HCT116 (cell line): ENCODE measurements around the gene ATP13A2. TPM values are rescaled to one million over a fixed set of nuclear protein-coding genes. Genes with fewer than 3 reads are reported as not detected.

Experiments
- ATAC-seq: fragments of 200-7000 bp; cut with Tn5 transposase; 2 replicates; pipeline ENCODE4 v1.9.1; 2020; ENCODE audit warnings: mild to moderate bottlenecking, moderate library complexity
- BruUV-seq: library from RNA; stranded (reverse); fragments of 400-500 nt; replicated peaks from 2 replicates; lab custom pipeline; 2021; lab: Mats Ljungman, UMichigan
- CTCF ChIA-PET: fragments of 300-600 bp; sonication (Branson Sonifier 250); formaldehyde crosslinking; loops from one replicate; lab custom pipeline; 2021; ENCODE audit warnings: antibody characterized with exemption; lab: Charles Lee
- POLR2A ChIA-PET: fragments of 300-600, 350-600 bp; sonication (Branson Sonifier 250); formaldehyde crosslinking; loops from one replicate; lab custom pipeline; 2021; ENCODE audit warnings: antibody characterized with exemption; lab: Charles Lee
- RAD21 ChIA-PET, 2 experiments: fragments of 300-600 bp; sonication (Branson Sonifier 250); formaldehyde crosslinking; loops; one replicate each; lab custom pipeline; 2023; ENCODE audit warnings: low total read pairs in 2 of 2; ENCODE audit not compliant: uncharacterized antibody in 2 of 2, unreplicated experiment in 2 of 2, low non-redundant PET in 1 of 2; lab: Charles Lee
- DNase-seq: peaks from one replicate; pipeline ENCODE4 v3.0.0-alpha.2; 2010; ENCODE audit warnings: low read depth, low spot score
- H2AFZ ChIP-seq: fragments of 200-600 bp; shearing (Covaris generic), sonication (generic); 2 replicates; pipeline ENCODE4 v1.6.1; 2017; ENCODE audit warnings: low read depth, mixed run types, mixed read lengths, antibody characterized with exemption, low read length; ENCODE audit not compliant: poor library complexity, severe bottlenecking
- H3K27ac ChIP-seq: 2 replicates; pipeline ENCODE4 v1.5.1; 2012; ENCODE audit warnings: low read depth, low read length
- H3K27me3 ChIP-seq: fragments of 200-600 bp; sonication (generic); 2 replicates; pipeline ENCODE4 v1.6.1; 2016; ENCODE audit warnings: mixed run types, low read length, mixed read lengths; ENCODE audit not compliant: insufficient read depth
- H3K36me3 ChIP-seq, 2 experiments: fragments of 200-500 bp in 1 of 2; fragments of 200-600 bp in 1 of 2; sonication (Bioruptor generic) in 1 of 2; sonication (generic) in 1 of 2; 2 replicates each; pipeline versions ENCODE4 v1.5.1 to v1.6.1; 2014 to 2016; ENCODE audit warnings: low read length in 2 of 2, inconsistent platforms in 1 of 2, mixed read lengths in 1 of 2, mixed run types in 1 of 2; ENCODE audit not compliant: insufficient read depth in 2 of 2, control insufficient read depth in 1 of 2
- H3K4me1 ChIP-seq, 2 experiments: fragments of 200-600 bp in 1 of 2; sonication (generic) in 1 of 2; 2 replicates each; pipeline versions ENCODE4 v1.5.1 to v1.6.1; 2012 to 2017; ENCODE audit warnings: low read length in 2 of 2, inconsistent platforms in 1 of 2, mild to moderate bottlenecking in 1 of 2, mixed read lengths in 1 of 2, mixed run types in 1 of 2, moderate library complexity in 1 of 2; ENCODE audit not compliant: insufficient read depth in 2 of 2, control insufficient read depth in 1 of 2
- H3K4me2 ChIP-seq: fragments of 200-600 bp; sonication (generic); 2 replicates; pipeline ENCODE4 v1.6.1; 2017; ENCODE audit warnings: mixed run types, low read length, mixed read lengths
- H3K4me3 ChIP-seq, 2 experiments: fragments of 200-600 bp in 1 of 2; sonication (generic) in 1 of 2; replicated peaks in 1 of 2; 2 replicates each; pipeline ENCODE4 v1.5.1; 2011 to 2016; ENCODE audit warnings: low read length in 2 of 2, control low read depth in 1 of 2, low read depth in 1 of 2, mild to moderate bottlenecking in 1 of 2, mixed read lengths in 1 of 2, mixed run types in 1 of 2
- H3K79me2 ChIP-seq: fragments of 200-600 bp; sonication (generic); 2 replicates; pipeline ENCODE4 v1.6.1; 2017; ENCODE audit warnings: mild to moderate bottlenecking, mixed run types, low read length, moderate library complexity, mixed read lengths; ENCODE audit not compliant: insufficient read depth
- H3K9ac ChIP-seq: fragments of 200-600 bp; sonication (generic); 2 replicates; pipeline ENCODE4 v1.6.1; 2016; ENCODE audit warnings: low read length, mixed read lengths
- H3K9me2 ChIP-seq: fragments of 200-600 bp; sonication (generic), shearing (Covaris generic); 2 replicates; pipeline ENCODE4 v1.6.1; 2017; ENCODE audit warnings: mixed run types, mild to moderate bottlenecking, moderate library complexity; ENCODE audit not compliant: insufficient read depth
- H3K9me3 ChIP-seq, 2 experiments: fragments of 200-500 bp in 1 of 2; fragments of 200-600 bp in 1 of 2; sonication (Bioruptor generic) in 1 of 2; sonication (generic) in 1 of 2; 2 replicates each; pipeline ENCODE4 v1.6.1; 2014 to 2017; ENCODE audit warnings: low read length in 2 of 2, mixed read lengths in 2 of 2, inconsistent platforms in 1 of 2, low read depth in 1 of 2, mild to moderate bottlenecking in 1 of 2, mixed run types in 1 of 2, moderate library complexity in 1 of 2; ENCODE audit not compliant: control insufficient read depth in 1 of 2, insufficient read depth in 1 of 2
- H4K20me1 ChIP-seq: fragments of 200-600 bp; sonication (generic), shearing (Covaris generic); 2 replicates; pipeline ENCODE4 v1.6.1; 2017; ENCODE audit warnings: mixed run types, mild to moderate bottlenecking, moderate library complexity; ENCODE audit not compliant: insufficient read depth
- CEBPB ChIP-seq: IDR thresholded peaks from 2 replicates; pipeline ENCODE4 v1.6.1; 2012; ENCODE audit warnings: low read depth
- EGR1 ChIP-seq: IDR thresholded peaks from 2 replicates; pipeline ENCODE4 v1.6.1; 2012; ENCODE audit warnings: low read depth
- EZH2phosphoT487 ChIP-seq: fragments of 200-600 bp; IDR thresholded peaks from 2 replicates; pipeline ENCODE4 v1.6.1; 2018; ENCODE audit warnings: antibody characterized with exemption, borderline replicate concordance
- FOSL1 ChIP-seq: IDR thresholded peaks from 2 replicates; pipeline ENCODE4 v1.6.1; 2012; ENCODE audit warnings: low read depth
- RAD21 ChIP-seq: IDR thresholded peaks from 2 replicates; pipeline ENCODE4 v1.6.1; 2012; ENCODE audit warnings: low read depth, mild to moderate bottlenecking
- SIN3A ChIP-seq: IDR thresholded peaks from 2 replicates; pipeline ENCODE4 v1.6.1; 2012; ENCODE audit warnings: low read depth
- YY1 ChIP-seq: IDR thresholded peaks from 2 replicates; pipeline ENCODE4 v1.6.1; 2011; ENCODE audit warnings: low read length, low read depth, moderate library complexity, mild to moderate bottlenecking; ENCODE audit not compliant: insufficient replicate concordance; ENCODE audit errors: extremely low read depth
- ZFX ChIP-seq: fragments of 450-650 bp; IDR thresholded peaks from 2 replicates; pipeline ENCODE4 v1.6.1; 2017
- ZNF274 ChIP-seq: fragments of 200-500 bp; sonication (Bioruptor generic); IDR thresholded peaks from 2 replicates; pipeline ENCODE4 v1.6.1; 2014; ENCODE audit warnings: mild to moderate bottlenecking, low read depth, low read length, inconsistent platforms
- intact Hi-C: fragments of 100-400 bp; cut with micrococcal nuclease; formaldehyde crosslinking; loops from 2 replicates; pipeline ENCODE4 v1.10.0; 2022
- total RNA-seq: library from RNA; stranded (reverse); gene quantifications from one replicate; pipeline ENCODE4 v1.2.1, GENCODE V29; 2021; ENCODE audit not compliant: unreplicated experiment
- TF ChIP-seq, protein P1 (sequence below): IDR thresholded peaks from 2 replicates; pipeline ENCODE4 v1.6.1; 2012
- TF ChIP-seq, protein P2 (sequence below): IDR thresholded peaks from 2 replicates; pipeline ENCODE4 v1.6.1; 2012; ENCODE audit warnings: low read depth
- TF ChIP-seq, protein P3 (sequence below), 3 experiments: fragments of 200-600 bp in 1 of 3; sonication (generic) in 1 of 3; IDR thresholded peaks in 2 of 3; conservative IDR thresholded peaks in 1 of 3; 2 replicates each; pipeline ENCODE4 v1.5.1; 2012 to 2017; ENCODE audit warnings: low read depth in 2 of 3, low read length in 2 of 3, antibody characterized with exemption in 1 of 3, borderline replicate concordance in 1 of 3, control low read depth in 1 of 3, mild to moderate bottlenecking in 1 of 3, mixed read lengths in 1 of 3, mixed run types in 1 of 3, moderate library complexity in 1 of 3; ENCODE audit not compliant: insufficient read depth in 1 of 3

The ATP13A2 gene
- total RNA-seq, 1 experiment from 2014 or later = 60.5 TPM

DNA sequence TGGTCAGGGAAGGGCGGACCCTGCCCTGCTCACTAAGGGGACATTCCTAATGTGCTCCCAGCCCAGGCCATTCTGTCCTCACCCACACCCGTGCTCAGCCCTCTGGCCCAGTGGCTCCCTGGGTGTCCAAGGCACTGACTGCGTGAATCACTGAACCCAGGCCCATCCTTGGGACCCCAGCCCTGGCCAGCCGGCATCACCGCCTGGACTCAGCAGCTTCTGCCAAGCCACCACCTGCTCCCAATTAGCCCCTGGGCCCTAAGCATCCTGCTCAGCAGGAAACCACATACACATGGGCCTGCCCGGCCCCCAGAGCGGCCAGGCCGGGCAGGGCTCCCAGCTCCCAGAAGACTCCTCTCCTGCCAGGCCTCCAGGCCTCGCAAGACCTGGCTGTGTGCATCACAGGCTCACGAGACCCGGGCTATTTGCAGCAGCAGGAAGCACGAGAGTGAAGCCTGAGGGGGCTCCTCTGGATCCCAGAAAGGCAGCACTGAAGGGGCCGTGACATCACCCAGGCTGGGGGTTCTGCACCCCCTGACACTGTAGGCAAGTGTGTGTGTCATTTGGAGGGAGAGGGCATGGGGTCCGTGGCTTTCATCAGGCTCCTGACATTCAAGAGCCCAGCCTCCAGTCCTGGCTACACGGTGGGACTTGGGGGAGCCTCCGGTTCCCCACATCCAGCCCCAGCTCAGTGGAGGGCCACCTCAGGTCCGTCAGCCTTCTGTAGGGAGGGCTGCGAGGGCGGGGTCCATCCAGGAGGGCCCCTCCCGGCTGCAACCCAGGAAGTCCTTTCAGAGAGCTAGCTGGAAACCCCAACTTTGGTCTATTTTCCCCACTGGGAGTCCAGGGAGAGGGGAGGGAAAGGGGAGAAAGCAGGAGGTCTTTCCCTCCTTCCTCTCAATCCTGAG, 32.9 kb downstream of the ATP13A2 start:
- peaks cover 17 to 34% of the 10 kb centered on the region in 2 experiments for H3K4me1 ChIP-seq
- no peak for TF ChIP-seq ZNF274
- TF ChIP-seq, protein P1, sequence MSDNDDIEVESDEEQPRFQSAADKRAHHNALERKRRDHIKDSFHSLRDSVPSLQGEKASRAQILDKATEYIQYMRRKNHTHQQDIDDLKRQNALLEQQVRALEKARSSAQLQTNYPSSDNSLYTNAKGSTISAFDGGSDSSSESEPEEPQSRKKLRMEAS = no peak
- TF ChIP-seq CEBPB = no peak
- TF ChIP-seq EZH2phosphoT487 = no peak
- POLR2A ChIA-PET = no interaction called here
- intact Hi-C loops = no loop called here
- H3K27ac ChIP-seq = peak overlapping the region; percentile 73; the same call in 1 of the 2 replicates
- BruUV-seq = TSS peak; percentile 24
- H3K9me3 ChIP-seq = no peaks in the 10 kb centered on the region
- no peaks in the 10 kb centered on the region for H3K27me3 ChIP-seq
- peak overlapping the region; percentile 79 for H3K4me2 ChIP-seq
- no peak overlapping the region for H2AFZ ChIP-seq
- DNase-seq (no peak), ATAC-seq (no peak)
- H3K9me2 ChIP-seq = no peaks in the 10 kb centered on the region
- H3K79me2 ChIP-seq = peaks cover 30% of the 10 kb centered on the region; the same call in 1 of the 2 replicates
- H4K20me1 ChIP-seq = no peaks in the 10 kb centered on the region
- H3K9ac ChIP-seq = peak overlapping the region; percentile 94
- H3K4me3 ChIP-seq = peak overlapping the region; percentile 77 to 79
- peaks cover 0 to 5% of the 10 kb centered on the region in 2 experiments; a peak in 2 of 4 replicates for H3K36me3 ChIP-seq
- RAD21 ChIA-PET = no interaction called here
- CTCF ChIA-PET = no interaction called here

DNA sequence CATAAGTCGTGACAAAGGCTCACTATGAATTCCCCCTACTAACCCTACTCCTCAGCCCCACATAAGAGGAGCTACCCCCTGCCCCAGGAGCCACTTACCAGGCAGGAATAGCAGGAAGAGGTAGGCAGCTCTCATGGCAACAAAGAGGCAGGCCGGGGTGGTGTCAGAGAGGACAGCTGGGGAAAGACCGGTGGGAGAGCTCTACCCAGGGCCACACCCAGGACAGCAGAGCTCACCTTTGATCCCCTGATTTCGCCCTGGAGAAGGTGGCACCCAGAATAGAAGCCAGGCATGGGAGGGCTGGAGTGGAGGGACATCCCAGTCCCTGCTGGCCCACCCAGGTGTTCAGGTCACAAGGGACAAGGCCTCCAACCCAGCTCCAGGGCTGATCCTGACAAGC, 33.6 kb downstream of the ATP13A2 start:
- Histone ChIP-seq H3K4me2 (peak overlapping the region; percentile 79; the same call in 1 of the 2 replicates), H3K9ac (no peak overlapping the region), H3K4me3 (no peak overlapping the region), H2AFZ (no peak overlapping the region), H3K9me2 (no peaks in the 10 kb centered on the region), H3K27me3 (no peaks in the 10 kb centered on the region), H3K27ac (peak overlapping the region; percentile 73; the same call in 1 of the 2 replicates), H4K20me1 (no peaks in the 10 kb centered on the region), H3K9me3 (no peaks in the 10 kb centered on the region), H3K4me1 (peaks cover 17 to 32% of the 10 kb centered on the region in 2 experiments), H3K79me2 (peaks cover 30% of the 10 kb centered on the region; the same call in 1 of the 2 replicates), H3K36me3 (peaks cover 0 to 8% of the 10 kb centered on the region in 2 experiments; a peak in 2 of 4 replicates)
- ChIA-PET RAD21 (no interaction called here), CTCF (no interaction called here), POLR2A (no interaction called here)
- DNase-seq (no peak), ATAC-seq (no peak)
- intact Hi-C loops = no loop called here
- BruUV-seq = no TSS peak
- TF ChIP-seq RAD21 (no peak), FOSL1 (no peak), EZH2phosphoT487 (no peak), SIN3A (no peak), EGR1 (no peak), ZFX (no peak), YY1 (no peak)
- TF ChIP-seq, protein P2, sequence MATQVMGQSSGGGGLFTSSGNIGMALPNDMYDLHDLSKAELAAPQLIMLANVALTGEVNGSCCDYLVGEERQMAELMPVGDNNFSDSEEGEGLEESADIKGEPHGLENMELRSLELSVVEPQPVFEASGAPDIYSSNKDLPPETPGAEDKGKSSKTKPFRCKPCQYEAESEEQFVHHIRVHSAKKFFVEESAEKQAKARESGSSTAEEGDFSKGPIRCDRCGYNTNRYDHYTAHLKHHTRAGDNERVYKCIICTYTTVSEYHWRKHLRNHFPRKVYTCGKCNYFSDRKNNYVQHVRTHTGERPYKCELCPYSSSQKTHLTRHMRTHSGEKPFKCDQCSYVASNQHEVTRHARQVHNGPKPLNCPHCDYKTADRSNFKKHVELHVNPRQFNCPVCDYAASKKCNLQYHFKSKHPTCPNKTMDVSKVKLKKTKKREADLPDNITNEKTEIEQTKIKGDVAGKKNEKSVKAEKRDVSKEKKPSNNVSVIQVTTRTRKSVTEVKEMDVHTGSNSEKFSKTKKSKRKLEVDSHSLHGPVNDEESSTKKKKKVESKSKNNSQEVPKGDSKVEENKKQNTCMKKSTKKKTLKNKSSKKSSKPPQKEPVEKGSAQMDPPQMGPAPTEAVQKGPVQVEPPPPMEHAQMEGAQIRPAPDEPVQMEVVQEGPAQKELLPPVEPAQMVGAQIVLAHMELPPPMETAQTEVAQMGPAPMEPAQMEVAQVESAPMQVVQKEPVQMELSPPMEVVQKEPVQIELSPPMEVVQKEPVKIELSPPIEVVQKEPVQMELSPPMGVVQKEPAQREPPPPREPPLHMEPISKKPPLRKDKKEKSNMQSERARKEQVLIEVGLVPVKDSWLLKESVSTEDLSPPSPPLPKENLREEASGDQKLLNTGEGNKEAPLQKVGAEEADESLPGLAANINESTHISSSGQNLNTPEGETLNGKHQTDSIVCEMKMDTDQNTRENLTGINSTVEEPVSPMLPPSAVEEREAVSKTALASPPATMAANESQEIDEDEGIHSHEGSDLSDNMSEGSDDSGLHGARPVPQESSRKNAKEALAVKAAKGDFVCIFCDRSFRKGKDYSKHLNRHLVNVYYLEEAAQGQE = no peak
- TF ChIP-seq, protein P3, sequence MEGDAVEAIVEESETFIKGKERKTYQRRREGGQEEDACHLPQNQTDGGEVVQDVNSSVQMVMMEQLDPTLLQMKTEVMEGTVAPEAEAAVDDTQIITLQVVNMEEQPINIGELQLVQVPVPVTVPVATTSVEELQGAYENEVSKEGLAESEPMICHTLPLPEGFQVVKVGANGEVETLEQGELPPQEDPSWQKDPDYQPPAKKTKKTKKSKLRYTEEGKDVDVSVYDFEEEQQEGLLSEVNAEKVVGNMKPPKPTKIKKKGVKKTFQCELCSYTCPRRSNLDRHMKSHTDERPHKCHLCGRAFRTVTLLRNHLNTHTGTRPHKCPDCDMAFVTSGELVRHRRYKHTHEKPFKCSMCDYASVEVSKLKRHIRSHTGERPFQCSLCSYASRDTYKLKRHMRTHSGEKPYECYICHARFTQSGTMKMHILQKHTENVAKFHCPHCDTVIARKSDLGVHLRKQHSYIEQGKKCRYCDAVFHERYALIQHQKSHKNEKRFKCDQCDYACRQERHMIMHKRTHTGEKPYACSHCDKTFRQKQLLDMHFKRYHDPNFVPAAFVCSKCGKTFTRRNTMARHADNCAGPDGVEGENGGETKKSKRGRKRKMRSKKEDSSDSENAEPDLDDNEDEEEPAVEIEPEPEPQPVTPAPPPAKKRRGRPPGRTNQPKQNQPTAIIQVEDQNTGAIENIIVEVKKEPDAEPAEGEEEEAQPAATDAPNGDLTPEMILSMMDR (IDR thresholded peaks at IDR 0.05 in 2 of 3, conservative IDR thresholded peaks at IDR 0.05 in 1 of 3; ENCODE audit: borderline replicate concordance in 1 of 3, insufficient read depth in 1 of 3, low read depth in 2 of 3, low read length in 2 of 3) = no peak
- TF ChIP-seq, protein P1 = no peak
